ENCODE results near the gene ZNF76. TPM values are rescaled to one million over a fixed set of nuclear protein-coding genes. Genes with fewer than 3 reads are reported as not detected.

Gene ZNF76
- total and polyA plus RNA-seq, 2 of the 13 experiments (the other 11 are each of a cell fraction or from before 2014, with no cell fraction given), result 13.2 to 26.4 TPM

- TF ChIP-seq ZNF333 (CRISPR knock-in tag; IDR thresholded peaks at IDR 0.05; ENCODE audit: borderline replicate concordance) (no peak; the same call in 1 of the 2 replicates), ZNF530 (CRISPR knock-in tag; IDR thresholded peaks at IDR 0.05; ENCODE audit: low read depth) (no peak), THYN1 (CRISPR knock-in tag; IDR thresholded peaks at IDR 0.05; ENCODE audit: borderline replicate concordance, low read depth) (0 out of 2 replicates have a peak, but pooled peaks have one; percentile 70), POLR2AphosphoS2 (IDR thresholded peaks at IDR 0.05; ENCODE audit: low read depth, low read length) (no peak), ZNF883 (CRISPR knock-in tag; IDR thresholded peaks at IDR 0.05; ENCODE audit: not compliant biosample characterization) (no peak), ZBTB2 (CRISPR knock-in tag; IDR thresholded peaks at IDR 0.05; ENCODE audit: low read depth) (no peak), RARA (CRISPR knock-in tag; IDR thresholded peaks at IDR 0.05) (peak; percentile 57), RELA (CRISPR knock-in tag; IDR thresholded peaks at IDR 0.05) (peak; percentile 79), ELF4 (CRISPR knock-in tag; IDR thresholded peaks at IDR 0.05; ENCODE audit: borderline replicate concordance) (no peak), ZSCAN25 (CRISPR knock-in tag; IDR thresholded peaks at IDR 0.05) (no peak), PAX8 (CRISPR knock-in tag; IDR thresholded peaks at IDR 0.05; ENCODE audit: borderline replicate concordance) (no peak), NR0B2 (CRISPR knock-in tag; IDR thresholded peaks at IDR 0.05) (no peak), ZNF709 (CRISPR knock-in tag; IDR thresholded peaks at IDR 0.05) (peak; percentile 89; the same call in 1 of the 2 replicates), ARNT (IDR thresholded peaks at IDR 0.05) (no peak), SPEN (CRISPR knock-in tag; IDR thresholded peaks at IDR 0.05; ENCODE audit: low read depth) (peak; percentile 77), FOXA3 (CRISPR knock-in tag; IDR thresholded peaks at IDR 0.05) (peak; percentile 84), NFE2 (CRISPR knock-in tag; IDR thresholded peaks at IDR 0.05) (no peak), KMT2A (CRISPR knock-in tag; IDR thresholded peaks at IDR 0.05) (peak; percentile 81), ZNF292 (CRISPR knock-in tag; IDR thresholded peaks at IDR 0.05; ENCODE audit: borderline replicate concordance, low read depth) (no peak), ZNF441 (CRISPR knock-in tag; IDR thresholded peaks at IDR 0.05; ENCODE audit: borderline replicate concordance) (no peak), MEF2D (CRISPR knock-in tag; IDR thresholded peaks at IDR 0.05) (0 out of 2 replicates have a peak, but pooled peaks have one; percentile 81), CTCF (CRISPR knock-in tag; IDR thresholded peaks at IDR 0.05) (peak; percentile 100), THAP8 (CRISPR knock-in tag; IDR thresholded peaks at IDR 0.05; ENCODE audit: borderline replicate concordance) (no peak; the same call in 1 of the 2 replicates), ZBTB26 (CRISPR knock-in tag; IDR thresholded peaks at IDR 0.05; ENCODE audit: borderline replicate concordance) (peak; percentile 72; the same call in 1 of the 2 replicates), MTA3 (CRISPR knock-in tag; IDR thresholded peaks at IDR 0.05) (no peak)
Observed at GRCh38 chr6:35342258-35343091, 82.9 kb downstream of the ZNF76 start, which contains the start of gene PPARD (continued).
